Amygdala (tissue), 56 donors: Measurements from ENCODE around the gene OTP.
"Not testable (repeated sequence)": the region's sequence is repeated elsewhere in the genome, so short reads cannot be mapped to it uniquely, and the experiment has no call there.

ENCODE experiments used
- DNase-seq, 56 donors: peaks; one replicate each; lab custom pipeline; 2025; lab: John Stamatoyannopoulos, UW

Gene OTP

DNA sequence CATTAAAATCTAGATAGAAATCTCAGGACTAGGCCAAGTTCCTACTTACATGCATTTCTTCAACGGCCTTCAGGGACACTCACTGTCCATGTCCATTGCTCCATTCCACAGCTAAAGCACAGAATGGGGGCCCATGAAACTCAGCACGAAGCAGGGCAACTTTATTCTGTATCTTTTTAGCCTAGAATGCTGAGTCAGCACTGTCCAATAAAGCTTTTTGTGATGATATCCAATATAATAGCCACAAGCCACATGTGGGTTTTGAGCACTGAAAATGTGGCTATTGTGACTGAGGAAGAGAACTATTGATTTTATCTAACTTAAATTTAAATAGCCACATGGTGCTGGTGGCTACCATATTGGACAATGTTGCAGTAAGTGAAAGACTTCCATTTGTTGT lies 21.6 kb downstream of the OTP start:
- no peak for DNase-seq

DNA sequence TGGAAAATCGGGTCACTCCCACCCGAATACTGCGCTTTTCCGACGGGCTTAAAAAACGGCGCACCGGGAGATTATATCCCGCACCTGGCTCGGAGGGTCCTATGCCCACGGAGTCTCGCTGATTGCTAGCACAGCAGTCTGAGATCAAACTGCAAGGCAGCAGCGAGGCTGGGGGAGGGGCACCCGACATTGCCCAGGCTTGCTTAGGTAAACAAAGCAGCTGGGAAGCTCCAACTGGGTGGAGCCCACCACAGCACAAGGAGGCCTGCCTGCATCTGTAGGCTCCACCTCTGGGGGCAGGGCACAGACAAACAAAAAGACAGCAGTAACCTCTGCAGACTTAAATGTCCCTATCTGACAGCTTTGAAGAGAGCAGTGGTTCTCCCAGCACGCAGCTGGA lies 29.6 kb downstream of the OTP start:
- not testable (repeated sequence) for DNase-seq

GRCh38 chr5:77607324-77607723 lies 31.2 kb downstream of the OTP start:
- DNase-seq = no peak

GRCh38 chr5:77606279-77606678 lies 32.2 kb downstream of the OTP start:
- DNase-seq = no peak

DNA sequence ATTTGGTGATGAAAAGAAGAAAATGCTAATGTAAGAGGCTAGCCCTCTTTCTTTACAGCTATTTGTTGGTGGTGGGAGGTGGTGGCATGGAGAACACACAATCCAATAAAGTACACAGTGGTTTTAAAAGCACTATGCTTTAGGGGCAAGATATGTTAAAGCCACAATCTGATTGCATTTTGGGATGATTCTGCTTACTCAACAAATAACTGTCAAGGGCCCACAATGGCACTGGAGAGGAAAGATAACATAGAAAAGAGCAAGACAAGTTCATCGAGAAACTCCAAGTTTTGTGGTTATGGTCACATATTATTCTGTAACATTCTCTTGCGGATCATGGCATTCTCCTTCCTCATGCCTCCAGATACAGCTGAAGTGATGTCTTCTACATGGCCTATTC lies 38.8 kb downstream of the OTP start:
- DNase-seq = no peak

GRCh38 chr5:77590347-77590746 lies 48.2 kb downstream of the OTP start:
- no peak for DNase-seq

DNA sequence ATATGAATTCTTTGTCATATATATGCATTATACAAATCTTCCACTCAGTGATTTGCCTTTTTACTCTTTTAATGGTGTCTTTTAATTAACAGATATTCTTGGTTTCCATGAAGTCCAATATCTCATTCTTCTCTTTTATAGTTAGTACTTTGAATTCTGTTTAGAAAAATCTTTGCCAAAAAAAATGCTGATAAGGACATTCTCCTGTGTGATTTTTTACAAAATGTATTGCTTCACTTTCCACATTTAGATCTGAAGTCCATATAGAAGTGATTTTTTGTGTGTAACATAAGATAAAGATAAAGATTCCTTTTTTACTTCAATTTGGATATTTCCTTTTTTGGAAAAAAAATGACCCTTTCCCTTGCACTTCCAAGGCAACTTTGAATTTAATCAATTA lies 50.3 kb downstream of the OTP start:
- DNase-seq = no peak

DNA sequence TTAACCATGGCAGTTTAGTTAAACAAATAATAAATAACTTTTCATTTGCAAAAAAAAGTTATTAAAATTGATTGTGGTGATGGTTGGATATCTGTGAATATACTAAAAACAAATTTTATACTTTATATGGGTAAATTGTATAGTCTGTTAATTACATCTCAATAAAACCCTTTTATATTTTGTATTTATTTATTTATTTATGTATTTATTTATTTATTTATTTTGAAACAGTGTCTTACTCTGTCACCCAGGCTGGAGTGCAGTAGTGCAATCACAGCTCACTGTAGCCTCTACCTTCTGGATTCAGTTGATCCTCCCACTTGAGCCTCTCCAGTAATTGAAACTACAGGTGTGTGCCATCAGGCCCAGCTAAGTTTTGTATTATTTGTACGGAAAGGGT lies 52.4 kb downstream of the OTP start:
- DNase-seq = no peak

- DNase-seq = not testable (repeated sequence)
Measured at GRCh38 chr5:77582143-77582542, 56.4 kb downstream of the OTP start.
